ENCODE results near the gene SLC27A2. TPM values are rescaled to one million over a fixed set of nuclear protein-coding genes. Genes with fewer than 3 reads are reported as not detected.

The SLC27A2 gene
- polyA plus RNA-seq, 1 donor: 29.6 TPM

Other genes starting within 250 kb of the SLC27A2 start
- gene ATP8B4, start 63.0 kb upstream of the SLC27A2 start, polyA plus RNA-seq: 4.4 TPM
- 0.28 TPM for gene HDC, start 83.5 kb downstream of the SLC27A2 start, polyA plus RNA-seq
- 16.9 TPM for gene GABPB1, start 173.0 kb downstream of the SLC27A2 start, polyA plus RNA-seq
- gene USP8, start 242.2 kb downstream of the SLC27A2 start, polyA plus RNA-seq: 59.9 TPM

Measured in large intestine (tissue), 1 donor.